Naive thymus-derived CD4-positive, alpha-beta T cell (primary cell): Measurements from ENCODE around the gene PTPRJ. TPM values are rescaled to one million over a fixed set of nuclear protein-coding genes. Genes with fewer than 3 reads are reported as not detected.
A peak's percentile ranks its signal among the peaks of the same experiment; 100 is the strongest.

ENCODE experiments used
- ATAC-seq: fragments of 150-1000 bp; cut with Tn5 transposase; 2 replicates; pipeline ENCODE4 v1.10.0; 2021; ENCODE audit warnings: mild to moderate bottlenecking, moderate library complexity
- CTCF ChIA-PET: fragments of 350-600 bp; sonication (Branson Sonifier 250); formaldehyde crosslinking; loops from one replicate; lab custom pipeline; 2021; ENCODE audit warnings: antibody characterized with exemption; lab: Charles Lee
- POLR2A ChIA-PET: fragments of 350-600 bp; sonication (Branson Sonifier 250); formaldehyde crosslinking; loops from one replicate; lab custom pipeline; 2021; ENCODE audit warnings: antibody characterized with exemption, inconsistent platforms; lab: Charles Lee
- DNase-seq, 9 donors: peaks; one replicate each; pipeline versions ENCODE4 v3.0.0 to v3.0.0-alpha.2; 2020 to 2022; ENCODE audit warnings: mixed read lengths in 1 of 9
- H3K27ac ChIP-seq: one replicate; pipeline ENCODE4 v1.7.0; 2013; ENCODE audit warnings: mild to moderate bottlenecking, low read depth, low read length, moderate library complexity
- H3K27me3 ChIP-seq, 2 donors: one replicate each; pipeline ENCODE4 v1.7.0; 2013; ENCODE audit warnings: low read length in 2 of 2, mild to moderate bottlenecking in 2 of 2, moderate library complexity in 2 of 2; ENCODE audit not compliant: control insufficient read depth in 2 of 2, insufficient read depth in 2 of 2
- H3K36me3 ChIP-seq, 3 experiments: 1 replicate in 2 of 3; 2 replicates in 1 of 3; pipeline ENCODE4 v1.7.0; 2013; ENCODE audit warnings: low read length in 3 of 3, mild to moderate bottlenecking in 3 of 3, moderate library complexity in 1 of 3; ENCODE audit not compliant: insufficient read depth in 3 of 3, control insufficient read depth in 2 of 3
- H3K4me1 ChIP-seq, 2 donors: one replicate each; pipeline ENCODE4 v1.7.0; 2013; ENCODE audit warnings: low read length in 2 of 2, mild to moderate bottlenecking in 2 of 2, moderate library complexity in 1 of 2; ENCODE audit not compliant: control insufficient read depth in 2 of 2, insufficient read depth in 2 of 2
- H3K4me3 ChIP-seq: 2 replicates; pipeline ENCODE4 v1.7.0; 2013; ENCODE audit warnings: mild to moderate bottlenecking, low read length
- H3K9me3 ChIP-seq, 3 experiments: 1 replicate in 2 of 3; 2 replicates in 1 of 3; pipeline ENCODE4 v1.7.0; 2013; ENCODE audit warnings: low read length in 3 of 3; ENCODE audit not compliant: control insufficient read depth in 2 of 3
- H3K27ac Mint-ChIP-seq, 9 donors: one replicate each; pipeline ENCODE4 v1.8.0; 2020 to 2022; ENCODE audit warnings: mixed read lengths in 9 of 9, mild to moderate bottlenecking in 8 of 9, moderate library complexity in 5 of 9, inconsistent platforms in 2 of 9
- H3K27me3 Mint-ChIP-seq, 5 donors: one replicate each; pipeline ENCODE4 v1.8.0; 2021 to 2022; ENCODE audit warnings: mixed read lengths in 5 of 5, mild to moderate bottlenecking in 1 of 5
- H3K36me3 Mint-ChIP-seq, 5 donors: one replicate each; pipeline ENCODE4 v1.8.0; 2020 to 2022; ENCODE audit warnings: mixed read lengths in 5 of 5, mild to moderate bottlenecking in 3 of 5, inconsistent platforms in 1 of 5
- H3K4me1 Mint-ChIP-seq, 7 donors: one replicate each; pipeline ENCODE4 v1.8.0; 2020 to 2022; ENCODE audit warnings: mixed read lengths in 7 of 7, mild to moderate bottlenecking in 3 of 7, inconsistent platforms in 1 of 7
- H3K4me3 Mint-ChIP-seq, 10 donors: one replicate each; pipeline ENCODE4 v1.8.0; 2020 to 2022; ENCODE audit warnings: mild to moderate bottlenecking in 10 of 10, mixed read lengths in 10 of 10, moderate library complexity in 6 of 10, inconsistent platforms in 2 of 10
- H3K9me3 Mint-ChIP-seq, 11 donors: one replicate each; pipeline ENCODE4 v1.8.0; 2020 to 2022; ENCODE audit warnings: mixed read lengths in 11 of 11, mild to moderate bottlenecking in 4 of 11, inconsistent platforms in 1 of 11, moderate library complexity in 1 of 11
- intact Hi-C, 2 donors: fragments of 100-400 bp; cut with micrococcal nuclease; formaldehyde crosslinking; loops; one replicate each; pipeline ENCODE4 v1.15.1; 2023
- polyA plus RNA-seq, 2 donors: library from polyadenylated mRNA; unstranded; fragments of 300-500 nt; fragmentation: Illumina TruSeq; gene quantifications; one replicate each; pipeline ENCODE4 v1.2.3, GENCODE V29; 2021
- total RNA-seq, 6 experiments: library from RNA in 5 of 6; stranded (reverse) in 5 of 6; gene quantifications; 1 replicate in 5 of 6; 2 replicates in 1 of 6; pipeline ENCODE4 v1.2.3 and lab custom pipeline; 2021 to 2026

PTPRJ gene
- total and polyA plus RNA-seq, 7 experiments from 2014 or later: 7.0 to 82.3 (median 46.7) TPM

- ChIA-PET POLR2A (no interaction called here), CTCF (no interaction called here)
- no peaks in the 10 kb centered on the region for H3K4me1 ChIP-seq
- no peak overlapping the region for H3K4me3 ChIP-seq
- ATAC-seq (no peak), DNase-seq (no peak)
- no peak overlapping the region for H3K27ac ChIP-seq
- Mint-ChIP-seq H3K27ac (peak overlapping the region in 1 of 9 donors; percentile 59), H3K27me3 (no peaks in the 10 kb centered on the region), H3K4me3 (no peak overlapping the region), H3K4me1 (peaks cover 0 to 16% (median 0%) of the 10 kb centered on the region in 7 donors), H3K36me3 (peaks cover 31 to 76% (median 46%) of the 10 kb centered on the region in 5 donors), H3K9me3 (peaks cover 0 to 1% (median 0%) of the 10 kb centered on the region in 11 donors)
- H3K36me3 ChIP-seq: peaks cover 14 to 52% (median 32%) of the 10 kb centered on the region in 3 experiments
- intact Hi-C loops: no loop called here
- H3K9me3 ChIP-seq: no peaks in the 10 kb centered on the region
- H3K27me3 ChIP-seq: no peaks in the 10 kb centered on the region
Observed at GRCh38 chr11:48123254-48123875, 143.0 kb downstream of the PTPRJ start.

GRCh38 chr11:48123934-48124755 is 143.8 kb downstream of the PTPRJ start:
- H3K36me3 ChIP-seq: peaks cover 20 to 60% (median 32%) of the 10 kb centered on the region in 3 experiments
- ChIA-PET CTCF (interaction anchor here (1.4 kb wide), 1 partner anchor 15 kb away, joined by 3 read pairs; no protein-coding TSS in a partner anchor), POLR2A (no interaction called here)
- peaks cover 0 to 1% (median 0%) of the 10 kb centered on the region in 11 donors for H3K9me3 Mint-ChIP-seq
- H3K27me3 ChIP-seq: no peaks in the 10 kb centered on the region
- no peak overlapping the region for H3K4me3 Mint-ChIP-seq
- H3K4me3 ChIP-seq: no peak overlapping the region
- H3K27me3 Mint-ChIP-seq: no peaks in the 10 kb centered on the region
- intact Hi-C loops: no loop called here
- H3K27ac Mint-ChIP-seq: peak overlapping the region in 2 of 9 donors; percentile 9 to 59
- no peaks in the 10 kb centered on the region for H3K9me3 ChIP-seq
- ATAC-seq (no peak), DNase-seq (no peak)
- H3K4me1 ChIP-seq: no peaks in the 10 kb centered on the region
- H3K4me1 Mint-ChIP-seq: peaks cover 0 to 21% (median 0%) of the 10 kb centered on the region in 7 donors
- no peak overlapping the region for H3K27ac ChIP-seq
- H3K36me3 Mint-ChIP-seq: peaks cover 31 to 76% (median 47%) of the 10 kb centered on the region in 5 donors

- peak overlapping the region in 1 of 9 donors; percentile 41 for H3K27ac Mint-ChIP-seq
- POLR2A ChIA-PET: no interaction called here
- H3K36me3 ChIP-seq: peaks cover 20 to 68% (median 32%) of the 10 kb centered on the region in 3 experiments
Observed at GRCh38 chr11:48124880-48125279, 144.5 kb downstream of the PTPRJ start.

GRCh38 chr11:48125866-48126265 is 145.5 kb downstream of the PTPRJ start:
- no peaks in the 10 kb centered on the region for H3K27me3 Mint-ChIP-seq
- no peaks in the 10 kb centered on the region for H3K27me3 ChIP-seq
- H3K36me3 Mint-ChIP-seq: peaks cover 27 to 78% (median 53%) of the 10 kb centered on the region in 5 donors
- H3K4me3 ChIP-seq: no peak overlapping the region
- CTCF ChIA-PET: no interaction called here
- POLR2A ChIA-PET: no interaction called here
- H3K27ac ChIP-seq: no peak overlapping the region
- no peaks in the 10 kb centered on the region for H3K4me1 ChIP-seq
- peaks cover 0 to 1% (median 0%) of the 10 kb centered on the region in 11 donors for H3K9me3 Mint-ChIP-seq
- intact Hi-C loops: no loop called here
- H3K36me3 ChIP-seq: peaks cover 20 to 74% (median 36%) of the 10 kb centered on the region in 3 experiments
- H3K4me1 Mint-ChIP-seq: peaks cover 0 to 31% (median 0%) of the 10 kb centered on the region in 7 donors
- DNase-seq: no peak
- H3K27ac Mint-ChIP-seq: peak overlapping the region in 1 of 9 donors; percentile 47
- H3K4me3 Mint-ChIP-seq: no peak overlapping the region
- H3K9me3 ChIP-seq: no peaks in the 10 kb centered on the region
- ATAC-seq: no peak

More at GRCh38 chr11:48124880-48125279, 144.5 kb downstream of the PTPRJ start:
- Mint-ChIP-seq H3K27me3 (no peaks in the 10 kb centered on the region), H3K36me3 (peaks cover 31 to 76% (median 49%) of the 10 kb centered on the region in 5 donors), H3K4me1 (peaks cover 0 to 27% (median 0%) of the 10 kb centered on the region in 7 donors), H3K9me3 (peaks cover 0 to 1% (median 0%) of the 10 kb centered on the region in 11 donors), H3K4me3 (no peak overlapping the region)
- CTCF ChIA-PET: interaction anchor here (1.4 kb wide), 1 partner anchor 16 kb away, joined by 3 read pairs; no protein-coding TSS in a partner anchor
- H3K9me3 ChIP-seq: no peaks in the 10 kb centered on the region
- H3K4me1 ChIP-seq: no peaks in the 10 kb centered on the region
- no peaks in the 10 kb centered on the region for H3K27me3 ChIP-seq
- intact Hi-C loops: no loop called here
- ATAC-seq: no peak
- no peak for DNase-seq
- no peak overlapping the region for H3K4me3 ChIP-seq
- no peak overlapping the region for H3K27ac ChIP-seq

GRCh38 chr11:48127521-48128183 is 147.3 kb downstream of the PTPRJ start:
- DNase-seq (no peak), ATAC-seq (no peak)
- Histone ChIP-seq H3K27ac (no peak overlapping the region), H3K9me3 (no peaks in the 10 kb centered on the region), H3K4me3 (no peak overlapping the region), H3K36me3 (peaks cover 20 to 77% (median 36%) of the 10 kb centered on the region in 3 experiments), H3K27me3 (no peaks in the 10 kb centered on the region), H3K4me1 (no peaks in the 10 kb centered on the region)
- peaks cover 0 to 30% (median 0%) of the 10 kb centered on the region in 7 donors for H3K4me1 Mint-ChIP-seq
- no peak overlapping the region for H3K4me3 Mint-ChIP-seq
- H3K27ac Mint-ChIP-seq: peak overlapping the region in 1 of 9 donors; percentile 33
- POLR2A ChIA-PET: no interaction called here
- H3K36me3 Mint-ChIP-seq: peaks cover 20 to 76% (median 43%) of the 10 kb centered on the region in 5 donors
- H3K27me3 Mint-ChIP-seq: no peaks in the 10 kb centered on the region
- CTCF ChIA-PET: interaction anchor here (0.7 kb wide), 1 partner anchor 151 kb away, joined by 3 read pairs; no protein-coding TSS in a partner anchor
- intact Hi-C loops: no loop called here
- H3K9me3 Mint-ChIP-seq: no peaks in the 10 kb centered on the region
